ENCODE measurements around the gene HFE. TPM values are rescaled to one million over a fixed set of nuclear protein-coding genes. Genes with fewer than 3 reads are reported as not detected.

The HFE gene
- total and polyA plus RNA-seq, 2 of the 13 experiments (the other 11 are each of a cell fraction or from before 2014, with no cell fraction given) = 3.7 to 6.3 TPM

DNA sequence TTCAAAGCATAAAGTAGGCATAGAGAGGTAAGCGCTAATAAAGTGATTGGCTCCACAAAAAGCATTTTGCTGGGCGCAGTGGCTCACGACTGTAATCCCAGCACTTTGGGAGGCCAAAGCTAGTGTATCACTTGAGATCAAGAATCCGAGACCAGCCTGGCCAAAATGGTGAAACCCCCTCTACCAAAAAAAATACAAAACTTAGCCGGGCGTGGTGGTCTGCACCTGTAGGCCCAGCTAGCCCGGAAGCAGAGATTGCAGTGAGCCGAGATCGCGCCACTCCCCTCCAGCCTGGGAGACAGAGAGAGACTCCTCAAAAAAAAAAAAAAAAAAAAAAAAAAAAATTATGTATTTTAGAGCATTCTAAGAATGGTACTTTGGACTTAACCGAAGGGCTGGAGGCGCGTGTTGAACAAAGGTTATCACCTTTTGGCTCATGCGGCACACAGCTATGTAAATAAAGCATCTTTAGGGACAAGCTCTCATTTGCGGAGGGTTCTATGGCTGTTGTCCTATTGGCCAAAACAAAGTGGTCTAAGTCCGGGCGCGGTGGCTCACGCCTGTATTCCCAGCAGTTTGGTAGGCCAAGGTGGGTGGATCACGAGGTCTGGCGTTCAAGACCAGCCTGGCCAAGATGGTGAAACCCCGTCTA, 17.4 kb downstream of the HFE start (continued):
- TF ChIP-seq, protein P1, sequence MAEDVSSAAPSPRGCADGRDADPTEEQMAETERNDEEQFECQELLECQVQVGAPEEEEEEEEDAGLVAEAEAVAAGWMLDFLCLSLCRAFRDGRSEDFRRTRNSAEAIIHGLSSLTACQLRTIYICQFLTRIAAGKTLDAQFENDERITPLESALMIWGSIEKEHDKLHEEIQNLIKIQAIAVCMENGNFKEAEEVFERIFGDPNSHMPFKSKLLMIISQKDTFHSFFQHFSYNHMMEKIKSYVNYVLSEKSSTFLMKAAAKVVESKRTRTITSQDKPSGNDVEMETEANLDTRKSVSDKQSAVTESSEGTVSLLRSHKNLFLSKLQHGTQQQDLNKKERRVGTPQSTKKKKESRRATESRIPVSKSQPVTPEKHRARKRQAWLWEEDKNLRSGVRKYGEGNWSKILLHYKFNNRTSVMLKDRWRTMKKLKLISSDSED (CRISPR knock-in tag; IDR thresholded peaks at IDR 0.05) = no peak
- no peak for TF ChIP-seq ARNT (IDR thresholded peaks at IDR 0.05)
- peak; percentile 22; the same call in 1 of the 2 replicates for TF ChIP-seq FOSL1 (CRISPR knock-in tag; IDR thresholded peaks at IDR 0.05; ENCODE audit: borderline replicate concordance)
- TF ChIP-seq, protein P2, sequence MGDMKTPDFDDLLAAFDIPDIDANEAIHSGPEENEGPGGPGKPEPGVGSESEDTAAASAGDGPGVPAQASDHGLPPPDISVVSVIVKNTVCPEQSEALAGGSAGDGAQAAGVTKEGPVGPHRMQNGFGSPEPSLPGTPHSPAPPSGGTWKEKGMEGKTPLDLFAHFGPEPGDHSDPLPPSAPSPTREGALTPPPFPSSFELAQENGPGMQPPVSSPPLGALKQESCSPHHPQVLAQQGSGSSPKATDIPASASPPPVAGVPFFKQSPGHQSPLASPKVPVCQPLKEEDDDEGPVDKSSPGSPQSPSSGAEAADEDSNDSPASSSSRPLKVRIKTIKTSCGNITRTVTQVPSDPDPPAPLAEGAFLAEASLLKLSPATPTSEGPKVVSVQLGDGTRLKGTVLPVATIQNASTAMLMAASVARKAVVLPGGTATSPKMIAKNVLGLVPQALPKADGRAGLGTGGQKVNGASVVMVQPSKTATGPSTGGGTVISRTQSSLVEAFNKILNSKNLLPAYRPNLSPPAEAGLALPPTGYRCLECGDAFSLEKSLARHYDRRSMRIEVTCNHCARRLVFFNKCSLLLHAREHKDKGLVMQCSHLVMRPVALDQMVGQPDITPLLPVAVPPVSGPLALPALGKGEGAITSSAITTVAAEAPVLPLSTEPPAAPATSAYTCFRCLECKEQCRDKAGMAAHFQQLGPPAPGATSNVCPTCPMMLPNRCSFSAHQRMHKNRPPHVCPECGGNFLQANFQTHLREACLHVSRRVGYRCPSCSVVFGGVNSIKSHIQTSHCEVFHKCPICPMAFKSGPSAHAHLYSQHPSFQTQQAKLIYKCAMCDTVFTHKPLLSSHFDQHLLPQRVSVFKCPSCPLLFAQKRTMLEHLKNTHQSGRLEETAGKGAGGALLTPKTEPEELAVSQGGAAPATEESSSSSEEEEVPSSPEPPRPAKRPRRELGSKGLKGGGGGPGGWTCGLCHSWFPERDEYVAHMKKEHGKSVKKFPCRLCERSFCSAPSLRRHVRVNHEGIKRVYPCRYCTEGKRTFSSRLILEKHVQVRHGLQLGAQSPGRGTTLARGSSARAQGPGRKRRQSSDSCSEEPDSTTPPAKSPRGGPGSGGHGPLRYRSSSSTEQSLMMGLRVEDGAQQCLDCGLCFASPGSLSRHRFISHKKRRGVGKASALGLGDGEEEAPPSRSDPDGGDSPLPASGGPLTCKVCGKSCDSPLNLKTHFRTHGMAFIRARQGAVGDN (CRISPR knock-in tag; IDR thresholded peaks at IDR 0.05) = peak; percentile 75
- TF ChIP-seq SATB2 (CRISPR knock-in tag; IDR thresholded peaks at IDR 0.05) = 0 out of 2 replicates have a peak, but pooled peaks have one; percentile 70
- no peak for TF ChIP-seq ZNF720 (CRISPR knock-in tag; IDR thresholded peaks at IDR 0.05)
- no peak for TF ChIP-seq SUZ12 (IDR thresholded peaks at IDR 0.05; ENCODE audit: low read depth, low read length)
- TF ChIP-seq ZNF75D (CRISPR knock-in tag; IDR thresholded peaks at IDR 0.05; ENCODE audit: borderline replicate concordance) = no peak
- TF ChIP-seq ZNF614 (CRISPR knock-in tag; IDR thresholded peaks at IDR 0.05; ENCODE audit: borderline replicate concordance) = no peak
- TF ChIP-seq, protein P3, sequence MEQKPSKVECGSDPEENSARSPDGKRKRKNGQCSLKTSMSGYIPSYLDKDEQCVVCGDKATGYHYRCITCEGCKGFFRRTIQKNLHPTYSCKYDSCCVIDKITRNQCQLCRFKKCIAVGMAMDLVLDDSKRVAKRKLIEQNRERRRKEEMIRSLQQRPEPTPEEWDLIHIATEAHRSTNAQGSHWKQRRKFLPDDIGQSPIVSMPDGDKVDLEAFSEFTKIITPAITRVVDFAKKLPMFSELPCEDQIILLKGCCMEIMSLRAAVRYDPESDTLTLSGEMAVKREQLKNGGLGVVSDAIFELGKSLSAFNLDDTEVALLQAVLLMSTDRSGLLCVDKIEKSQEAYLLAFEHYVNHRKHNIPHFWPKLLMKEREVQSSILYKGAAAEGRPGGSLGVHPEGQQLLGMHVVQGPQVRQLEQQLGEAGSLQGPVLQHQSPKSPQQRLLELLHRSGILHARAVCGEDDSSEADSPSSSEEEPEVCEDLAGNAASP (CRISPR knock-in tag; IDR thresholded peaks at IDR 0.05; ENCODE audit: borderline replicate concordance) = peak; percentile 19
- peak; percentile 41; the same call in 1 of the 2 replicates for TF ChIP-seq GABPB1 (CRISPR knock-in tag; IDR thresholded peaks at IDR 0.05)
- no peak for TF ChIP-seq ZNF674 (CRISPR knock-in tag; IDR thresholded peaks at IDR 0.05; ENCODE audit: low read depth)
- peak; percentile 77; the same call in 1 of the 2 replicates for TF ChIP-seq SMYD3 (CRISPR knock-in tag; IDR thresholded peaks at IDR 0.05)
- TF ChIP-seq, protein P4, sequence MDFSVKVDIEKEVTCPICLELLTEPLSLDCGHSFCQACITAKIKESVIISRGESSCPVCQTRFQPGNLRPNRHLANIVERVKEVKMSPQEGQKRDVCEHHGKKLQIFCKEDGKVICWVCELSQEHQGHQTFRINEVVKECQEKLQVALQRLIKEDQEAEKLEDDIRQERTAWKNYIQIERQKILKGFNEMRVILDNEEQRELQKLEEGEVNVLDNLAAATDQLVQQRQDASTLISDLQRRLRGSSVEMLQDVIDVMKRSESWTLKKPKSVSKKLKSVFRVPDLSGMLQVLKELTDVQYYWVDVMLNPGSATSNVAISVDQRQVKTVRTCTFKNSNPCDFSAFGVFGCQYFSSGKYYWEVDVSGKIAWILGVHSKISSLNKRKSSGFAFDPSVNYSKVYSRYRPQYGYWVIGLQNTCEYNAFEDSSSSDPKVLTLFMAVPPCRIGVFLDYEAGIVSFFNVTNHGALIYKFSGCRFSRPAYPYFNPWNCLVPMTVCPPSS (IDR thresholded peaks at IDR 0.05) = no peak
- TF ChIP-seq ZNF496 (CRISPR knock-in tag; IDR thresholded peaks at IDR 0.05; ENCODE audit: insufficient replicate concordance) = no peak
- TF ChIP-seq ZNF788 (CRISPR knock-in tag; IDR thresholded peaks at IDR 0.05; ENCODE audit: borderline replicate concordance) = no peak; the same call in 1 of the 2 replicates
- TF ChIP-seq POGZ (CRISPR knock-in tag; IDR thresholded peaks at IDR 0.05) = peak; percentile 86
- 0 out of 2 replicates have a peak, but pooled peaks have one; percentile 23 for TF ChIP-seq DNMT3B (CRISPR knock-in tag; conservative IDR thresholded peaks at IDR 0.05)
- TF ChIP-seq, protein P5, sequence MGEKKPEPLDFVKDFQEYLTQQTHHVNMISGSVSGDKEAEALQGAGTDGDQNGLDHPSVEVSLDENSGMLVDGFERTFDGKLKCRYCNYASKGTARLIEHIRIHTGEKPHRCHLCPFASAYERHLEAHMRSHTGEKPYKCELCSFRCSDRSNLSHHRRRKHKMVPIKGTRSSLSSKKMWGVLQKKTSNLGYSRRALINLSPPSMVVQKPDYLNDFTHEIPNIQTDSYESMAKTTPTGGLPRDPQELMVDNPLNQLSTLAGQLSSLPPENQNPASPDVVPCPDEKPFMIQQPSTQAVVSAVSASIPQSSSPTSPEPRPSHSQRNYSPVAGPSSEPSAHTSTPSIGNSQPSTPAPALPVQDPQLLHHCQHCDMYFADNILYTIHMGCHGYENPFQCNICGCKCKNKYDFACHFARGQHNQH (CRISPR knock-in tag; IDR thresholded peaks at IDR 0.05) = peak; percentile 66; the same call in 1 of the 2 replicates
